Mesendoderm (in vitro differentiated cells): ENCODE measurements around the gene DBP.
A peak's percentile ranks its signal among the peaks of the same experiment; 100 is the strongest.
"Not testable (repeated sequence)": the region's sequence is repeated elsewhere in the genome, so short reads cannot be mapped to it uniquely, and the experiment has no call there.

Source experiments
- DNase-seq: peaks from one replicate; pipeline ENCODE4 v3.0.0; 2013
- H2AK5ac ChIP-seq: 2 replicates; pipeline ENCODE4 v1.6.1; 2013; ENCODE audit warnings: low read length, inconsistent platforms
- H2BK120ac ChIP-seq: 2 replicates; pipeline ENCODE4 v1.6.1; 2013; ENCODE audit warnings: low read depth, mild to moderate bottlenecking, low read length, moderate library complexity, mixed read lengths
- H2BK15ac ChIP-seq: replicated peaks from 2 replicates; pipeline ENCODE4 v1.6.1; 2013; ENCODE audit warnings: low read depth, mild to moderate bottlenecking, moderate library complexity
- H2BK5ac ChIP-seq: 2 replicates; pipeline ENCODE4 v1.6.1; 2013; ENCODE audit warnings: low read length, inconsistent platforms
- H3K18ac ChIP-seq: 2 replicates; pipeline ENCODE4 v1.6.1; 2013; ENCODE audit warnings: mild to moderate bottlenecking, low read length, mixed read lengths
- H3K23ac ChIP-seq: one replicate; pipeline ENCODE4 v1.6.1; 2013; ENCODE audit warnings: low read length
- H3K27ac ChIP-seq: 2 replicates; pipeline ENCODE4 v1.5.1; 2013; ENCODE audit warnings: low read depth, mild to moderate bottlenecking, inconsistent platforms, low read length, moderate library complexity
- H3K27me3 ChIP-seq: 2 replicates; pipeline ENCODE4 v1.6.1; 2013; ENCODE audit warnings: low read length, control low read depth, mild to moderate bottlenecking, inconsistent platforms; ENCODE audit not compliant: insufficient read depth, poor library complexity
- H3K36me3 ChIP-seq: 2 replicates; pipeline ENCODE4 v1.6.1; 2013; ENCODE audit warnings: low read length, inconsistent platforms; ENCODE audit not compliant: control insufficient read depth, insufficient read depth
- H3K4ac ChIP-seq: one replicate; pipeline ENCODE4 v1.6.1; 2013; ENCODE audit warnings: low read depth, mild to moderate bottlenecking, low read length, moderate library complexity
- H3K4me1 ChIP-seq: 2 replicates; pipeline ENCODE4 v1.6.1; 2013; ENCODE audit warnings: low read depth, low read length, inconsistent platforms; ENCODE audit not compliant: control insufficient read depth
- H3K4me2 ChIP-seq: 2 replicates; pipeline ENCODE4 v1.6.1; 2013; ENCODE audit warnings: low read length
- H3K4me3 ChIP-seq: 2 replicates; pipeline ENCODE4 v1.5.1; 2013; ENCODE audit warnings: mild to moderate bottlenecking, low read length
- H3K56ac ChIP-seq: one replicate; pipeline ENCODE4 v1.6.1; 2013; ENCODE audit warnings: low read length
- H3K79me1 ChIP-seq: 2 replicates; pipeline ENCODE4 v1.6.1; 2013; ENCODE audit warnings: low read length, inconsistent platforms
- H3K79me2 ChIP-seq: 2 replicates; pipeline ENCODE4 v1.6.1; 2013; ENCODE audit warnings: mild to moderate bottlenecking, low read length; ENCODE audit not compliant: control insufficient read depth, insufficient read depth
- H3K9ac ChIP-seq: 2 replicates; pipeline ENCODE4 v1.6.1; 2013; ENCODE audit warnings: low read length, inconsistent platforms
- H4K5ac ChIP-seq: one replicate; pipeline ENCODE4 v1.6.1; 2013; ENCODE audit warnings: low read length
- H4K8ac ChIP-seq: one replicate; pipeline ENCODE4 v1.6.1; 2013; ENCODE audit warnings: low read depth, mild to moderate bottlenecking, control low read depth, low read length, moderate library complexity
- WGBS: extraction: QIAGEN DNeasy Blood & Tissue Kit; methylation state at CpG from one replicate; pipeline ENCODE4 v1.1.7; 2013; ENCODE audit warnings: low lambda C conversion rate, missing lambda C conversion rate; ENCODE audit not compliant: insufficient coverage; ENCODE audit errors: extremely low coverage; 5-methylcytosine and 5-hydroxymethylcytosine counted together

DBP gene

GRCh38 chr19:48657828-48658227 lies 20.6 kb upstream of the DBP start:
- not testable (repeated sequence) for H2AK5ac ChIP-seq, H3K4ac ChIP-seq, DNase-seq, H3K23ac ChIP-seq, H2BK120ac ChIP-seq, H3K4me3 ChIP-seq, H3K79me1 ChIP-seq, H3K9ac ChIP-seq, H3K27me3 ChIP-seq, H3K4me1 ChIP-seq, H2BK15ac ChIP-seq, H3K18ac ChIP-seq, H4K5ac ChIP-seq, H2BK5ac ChIP-seq, H3K79me2 ChIP-seq, H3K4me2 ChIP-seq, H3K36me3 ChIP-seq, H3K56ac ChIP-seq, H4K8ac ChIP-seq, H3K27ac ChIP-seq
- no CpG with 5 or more reads among the region's 5 CpGs for WGBS

GRCh38 chr19:48656840-48657474 lies 19.8 kb upstream of the DBP start:
- Histone ChIP-seq H3K4me2 (no peak overlapping the region), H4K5ac (no peak overlapping the region), H3K79me1 (no peaks in the 10 kb centered on the region), H2BK15ac (no peak overlapping the region), H3K27me3 (no peaks in the 10 kb centered on the region), H3K18ac (no peak overlapping the region), H3K9ac (no peak overlapping the region), H3K4me3 (no peak overlapping the region), H3K79me2 (no peaks in the 10 kb centered on the region), H3K56ac (peak overlapping the region; percentile 47), H3K4ac (no peak overlapping the region), H3K23ac (no peak overlapping the region), H3K36me3 (no peaks in the 10 kb centered on the region), H3K4me1 (peaks cover 5% of the 10 kb centered on the region), H2BK120ac (no peak overlapping the region), H3K27ac (no peak overlapping the region), H2AK5ac (no peak overlapping the region), H2BK5ac (no peak overlapping the region), H4K8ac (no peak overlapping the region)
- peak; percentile 87 for DNase-seq
- no CpG with 5 or more reads among the region's 16 CpGs for WGBS

GRCh38 chr19:48654299-48655059 lies 17.3 kb upstream of the DBP start:
- no peaks in the 10 kb centered on the region for H3K79me1 ChIP-seq
- no CpG with 5 or more reads among the region's 11 CpGs for WGBS
- no peak overlapping the region for H2BK120ac ChIP-seq
- H2BK15ac ChIP-seq: no peak overlapping the region
- no peak overlapping the region for H3K18ac ChIP-seq
- peaks cover 5% of the 10 kb centered on the region for H3K4me1 ChIP-seq
- no peak overlapping the region for H3K4me3 ChIP-seq
- no peak overlapping the region for H3K9ac ChIP-seq
- no peaks in the 10 kb centered on the region for H3K79me2 ChIP-seq
- H3K4ac ChIP-seq: no peak overlapping the region
- no peaks in the 10 kb centered on the region for H3K27me3 ChIP-seq
- no peak overlapping the region for H4K8ac ChIP-seq
- H2AK5ac ChIP-seq: no peak overlapping the region
- no peak overlapping the region for H3K56ac ChIP-seq
- no peak overlapping the region for H4K5ac ChIP-seq
- H3K27ac ChIP-seq: no peak overlapping the region
- no peak overlapping the region for H3K23ac ChIP-seq
- no peak overlapping the region for H2BK5ac ChIP-seq
- H3K4me2 ChIP-seq: no peak overlapping the region
- DNase-seq: no peak
- H3K36me3 ChIP-seq: no peaks in the 10 kb centered on the region

- no peaks in the 10 kb centered on the region for H3K79me2 ChIP-seq
- H4K5ac ChIP-seq: no peak overlapping the region
- H3K23ac ChIP-seq: no peak overlapping the region
- no peak overlapping the region for H3K4me3 ChIP-seq
- no peak overlapping the region for H4K8ac ChIP-seq
- no peak overlapping the region for H3K56ac ChIP-seq
- H2BK120ac ChIP-seq: no peak overlapping the region
- H3K27me3 ChIP-seq: no peaks in the 10 kb centered on the region
- no peak overlapping the region for H2AK5ac ChIP-seq
- H2BK5ac ChIP-seq: no peak overlapping the region
- no CpG with 5 or more reads among the region's 5 CpGs for WGBS
- DNase-seq: no peak
- H2BK15ac ChIP-seq: no peak overlapping the region
- no peak overlapping the region for H3K4me2 ChIP-seq
- no peak overlapping the region for H3K4ac ChIP-seq
- H3K27ac ChIP-seq: no peak overlapping the region
- H3K9ac ChIP-seq: no peak overlapping the region
- no peaks in the 10 kb centered on the region for H3K79me1 ChIP-seq
- no peak overlapping the region for H3K18ac ChIP-seq
- no peaks in the 10 kb centered on the region for H3K36me3 ChIP-seq
- H3K4me1 ChIP-seq: no peaks in the 10 kb centered on the region
These were observed 14.5 kb upstream of the DBP start for GRCh38 chr19:48651683-48652048.

- H4K8ac ChIP-seq: no peak overlapping the region
- WGBS: no CpG with 5 or more reads among the region's 12 CpGs
These were observed 13.9 kb upstream of the DBP start for GRCh38 chr19:48650974-48651682.

More at GRCh38 chr19:48650974-48651682, 13.9 kb upstream of the DBP start:
- no peak overlapping the region for H4K5ac ChIP-seq
- no peak overlapping the region for H2BK120ac ChIP-seq
- no peak for DNase-seq
- no peak overlapping the region for H3K4ac ChIP-seq
- no peak overlapping the region for H3K4me2 ChIP-seq
- no peak overlapping the region for H2BK5ac ChIP-seq
- H3K56ac ChIP-seq: no peak overlapping the region
- H3K4me3 ChIP-seq: no peak overlapping the region
- no peak overlapping the region for H3K23ac ChIP-seq
- H3K36me3 ChIP-seq: no peaks in the 10 kb centered on the region
- no peaks in the 10 kb centered on the region for H3K4me1 ChIP-seq
- no peak overlapping the region for H3K9ac ChIP-seq
- H2AK5ac ChIP-seq: no peak overlapping the region
- H3K27ac ChIP-seq: no peak overlapping the region
- H3K79me2 ChIP-seq: no peaks in the 10 kb centered on the region
- H3K79me1 ChIP-seq: no peaks in the 10 kb centered on the region
- H3K27me3 ChIP-seq: no peaks in the 10 kb centered on the region
- no peak overlapping the region for H2BK15ac ChIP-seq
- H3K18ac ChIP-seq: no peak overlapping the region
